Right cardiac atrium (tissue), 5 donors: ENCODE measurements around the gene CKLF. TPM values are rescaled to one million over a fixed set of nuclear protein-coding genes. Genes with fewer than 3 reads are reported as not detected.
"Not testable (repeated sequence)": the region's sequence is repeated elsewhere in the genome, so short reads cannot be mapped to it uniquely, and the experiment has no call there.

Source experiments
- ATAC-seq, 2 donors: fragments of 200-7000 bp; cut with Tn5 transposase; one replicate each; pipeline versions ENCODE4 v1.8.0 to v1.9.1; 2020; ENCODE audit warnings: moderate library complexity in 2 of 2, mild to moderate bottlenecking in 1 of 2
- DNase-seq, 3 donors: peaks; one replicate each; pipeline ENCODE4 v3.0.0-alpha.2; 2020
- H3K27ac ChIP-seq: one replicate; pipeline ENCODE4 v1.5.1; 2013; ENCODE audit warnings: mild to moderate bottlenecking, low read length, control low read depth, moderate library complexity
- H3K27me3 ChIP-seq: one replicate; pipeline ENCODE4 v1.6.1; 2013; ENCODE audit not compliant: control insufficient read depth, insufficient read depth
- H3K4me1 ChIP-seq: one replicate; pipeline ENCODE4 v1.6.1; 2013; ENCODE audit warnings: low read length; ENCODE audit not compliant: control insufficient read depth, insufficient read depth
- H3K4me3 ChIP-seq: one replicate; pipeline ENCODE4 v1.5.1; 2013; ENCODE audit warnings: low read length, control low read depth
- H3K9me3 ChIP-seq: one replicate; pipeline ENCODE4 v1.6.1; 2013; ENCODE audit warnings: low read length; ENCODE audit not compliant: control insufficient read depth
- WGBS: extraction: QIAGEN DNeasy Blood & Tissue Kit; methylation state at CpG from one replicate; pipeline ENCODE4 v1.1.7; 2013; 5-methylcytosine and 5-hydroxymethylcytosine counted together
- intact Hi-C, 4 donors: fragments of 100-400 bp; cut with DNase I; formaldehyde crosslinking; loops; one replicate each; pipeline versions ENCODE4 v1.11.0 to v1.14.0; 2022 to 2023
- polyA plus RNA-seq: library from polyadenylated mRNA; stranded (reverse); fragments of 200-250 nt; gene quantifications from one replicate; pipeline ENCODE4 v1.2.3, GENCODE V29; 2013
- total RNA-seq, 4 donors: library from RNA; stranded (reverse); fragmentation: NEBNext Ultra II Directional; extraction: Animal tissue kit (Norgen Biotek cat#: 25700); gene quantifications; one replicate each; pipeline ENCODE4 v1.2.1, GENCODE V29; 2021
- donor health status: healthy with polysubstance abuse.
- donor health status: DM: no; HTN: yes; CAD: no.
- donor health status: DM: no; HTN: no; CAD: no.
- donor health status: DM: no; HTN: yes; CAD: no; lungs with severe emphysema.
- donor health status: DM: yes; HTN: yes; CAD: no.

Gene CKLF
- total and polyA plus RNA-seq, 5 donors = 8.9 to 19.0 (median 13.5) TPM

GRCh38 chr16:66588981-66589713, 36.8 kb downstream of the CKLF start:
- peak; percentile 76 to 81 for ATAC-seq
- intact Hi-C loops = no loop called here
- Histone ChIP-seq H3K4me1 (peaks cover 3% of the 10 kb centered on the region), H3K27ac (no peak overlapping the region), H3K4me3 (no peak overlapping the region), H3K27me3 (no peaks in the 10 kb centered on the region), H3K9me3 (no peaks in the 10 kb centered on the region)
- WGBS = 90% methylated on average over 8 of the region's 8 CpGs
- DNase-seq = peak in 2 of 3 donors; percentile 69 to 73

- H3K27me3 ChIP-seq = no peaks in the 10 kb centered on the region
- H3K4me3 ChIP-seq = no peak overlapping the region
- intact Hi-C loops = no loop called here
- H3K4me1 ChIP-seq = peaks cover 3% of the 10 kb centered on the region
- DNase-seq = no peak
- no peak overlapping the region for H3K27ac ChIP-seq
- no peak for ATAC-seq
- 79% methylated on average over 8 of the region's 8 CpGs for WGBS
- no peaks in the 10 kb centered on the region for H3K9me3 ChIP-seq
These were observed 37.9 kb downstream of the CKLF start for GRCh38 chr16:66590322-66590721.

GRCh38 chr16:66591018-66591417, 38.6 kb downstream of the CKLF start:
- Histone ChIP-seq H3K4me3 (no peak overlapping the region), H3K27me3 (no peaks in the 10 kb centered on the region), H3K9me3 (no peaks in the 10 kb centered on the region), H3K27ac (no peak overlapping the region), H3K4me1 (no peaks in the 10 kb centered on the region)
- WGBS = 94% methylated on average over 4 of the region's 4 CpGs
- intact Hi-C loops = no loop called here
- ATAC-seq (no peak), DNase-seq (no peak)

GRCh38 chr16:66592241-66592640, 39.9 kb downstream of the CKLF start:
- no peaks in the 10 kb centered on the region for H3K4me1 ChIP-seq
- 93% methylated on average over 3 of the region's 3 CpGs for WGBS
- ATAC-seq (no peak), DNase-seq (no peak)
- H3K27ac ChIP-seq = no peak overlapping the region
- intact Hi-C loops = no loop called here
- no peak overlapping the region for H3K4me3 ChIP-seq
- H3K27me3 ChIP-seq = no peaks in the 10 kb centered on the region
- no peaks in the 10 kb centered on the region for H3K9me3 ChIP-seq

- Histone ChIP-seq H3K9me3 (no peaks in the 10 kb centered on the region), H3K4me3 (no peak overlapping the region), H3K27ac (no peak overlapping the region), H3K27me3 (no peaks in the 10 kb centered on the region), H3K4me1 (no peaks in the 10 kb centered on the region)
- no peak for DNase-seq
- intact Hi-C loops = no loop called here
- WGBS = 97% methylated on average over 3 of the region's 3 CpGs
- no peak for ATAC-seq
These were observed 40.4 kb downstream of the CKLF start for GRCh38 chr16:66592814-66593213.

GRCh38 chr16:66594739-66595138, 42.4 kb downstream of the CKLF start:
- no peak for DNase-seq
- no peak overlapping the region for H3K27ac ChIP-seq

GRCh38 chr16:66596559-66596958, 44.2 kb downstream of the CKLF start:
- H3K27me3 ChIP-seq, DNase-seq, H3K9me3 ChIP-seq, H3K27ac ChIP-seq, intact Hi-C loops, H3K4me1 ChIP-seq, ATAC-seq, H3K4me3 ChIP-seq: not testable (repeated sequence)
- WGBS = 98% methylated on average over 4 of the region's 4 CpGs

More at GRCh38 chr16:66594739-66595138, 42.4 kb downstream of the CKLF start:
- Histone ChIP-seq H3K4me1 (no peaks in the 10 kb centered on the region), H3K27me3 (no peaks in the 10 kb centered on the region), H3K4me3 (no peak overlapping the region), H3K9me3 (no peaks in the 10 kb centered on the region)
- WGBS = 57% methylated on average over 7 of the region's 7 CpGs
- no peak for ATAC-seq
- intact Hi-C loops = no loop called here

GRCh38 chr16:66596986-66597848, 44.8 kb downstream of the CKLF start:
- 79% methylated on average over 5 of the region's 5 CpGs for WGBS
- no peaks in the 10 kb centered on the region for H3K9me3 ChIP-seq
- H3K27ac ChIP-seq = no peak overlapping the region
- H3K4me3 ChIP-seq = no peak overlapping the region
- intact Hi-C loops = no loop called here
- DNase-seq = no peak
- H3K4me1 ChIP-seq = no peaks in the 10 kb centered on the region
- H3K27me3 ChIP-seq = no peaks in the 10 kb centered on the region
- ATAC-seq = no peak

- DNase-seq = no peak
- Histone ChIP-seq H3K4me3 (no peak overlapping the region), H3K27me3 (no peaks in the 10 kb centered on the region), H3K4me1 (no peaks in the 10 kb centered on the region), H3K27ac (no peak overlapping the region), H3K9me3 (no peaks in the 10 kb centered on the region)
- no peak for ATAC-seq
- intact Hi-C loops = no loop called here
- WGBS = 59% methylated on average over 3 of the region's 3 CpGs
These were observed 45.7 kb downstream of the CKLF start for GRCh38 chr16:66598111-66598510.

GRCh38 chr16:66599726-66600125, 47.4 kb downstream of the CKLF start:
- no peaks in the 10 kb centered on the region for H3K27me3 ChIP-seq
- ATAC-seq (no peak), DNase-seq (no peak)
- no peaks in the 10 kb centered on the region for H3K4me1 ChIP-seq
- H3K9me3 ChIP-seq = no peaks in the 10 kb centered on the region
- WGBS = 97% methylated on average over 4 of the region's 4 CpGs
- no peak overlapping the region for H3K27ac ChIP-seq
- H3K4me3 ChIP-seq = no peak overlapping the region
- intact Hi-C loops = loop anchor here in 3 of 4 donors (5.0 to 10.0 kb wide), 4 partner anchors 47 to 195 kb away; partner anchors contain the start of genes CKLF (in 1 of the 3) and TK2 (in 1 of the 3)

GRCh38 chr16:66600477-66600876, 48.1 kb downstream of the CKLF start:
- DNase-seq = no peak
- H3K4me3 ChIP-seq = no peak overlapping the region
- no peaks in the 10 kb centered on the region for H3K27me3 ChIP-seq
- WGBS = 95% methylated on average over 1 of the region's 1 CpG
- no peaks in the 10 kb centered on the region for H3K4me1 ChIP-seq
- no peak for ATAC-seq
- H3K9me3 ChIP-seq = no peaks in the 10 kb centered on the region
- no peak overlapping the region for H3K27ac ChIP-seq
- intact Hi-C loops = loop anchor here in 3 of 4 donors (5.0 to 10.0 kb wide), 4 partner anchors 48 to 196 kb away; partner anchors contain the start of genes CKLF (in 1 of the 3) and TK2 (in 1 of the 3)
